Pancreas (tissue), 10 donors: Measurements from ENCODE around the gene ITPRIPL2. TPM values are rescaled to one million over a fixed set of nuclear protein-coding genes. Genes with fewer than 3 reads are reported as not detected.

ENCODE experiments used
- ATAC-seq, 4 donors: fragments of 200-7000 bp; cut with Tn5 transposase; one replicate each; pipeline versions ENCODE4 v1.8.0 to v1.9.1; 2020; ENCODE audit warnings: mild to moderate bottlenecking in 4 of 4, moderate library complexity in 4 of 4
- DNase-seq, 6 donors: peaks; one replicate each; pipeline ENCODE4 v3.0.0-alpha.2; 2020
- FAIRE-seq: peaks from 2 replicates; lab custom pipeline; 2012; peaks lifted over from hg19 to GRCh38; lab: Jason Lieb, UNC
- H3K27ac ChIP-seq, 4 donors: fragments of 200-600 bp; sonication (generic); 1 replicate in 3 of 4; 2 replicates in 1 of 4; pipeline versions ENCODE4 v1.5.0 to v1.8.0; 2020
- H3K27me3 ChIP-seq, 4 donors: fragments of 200-600 bp; one replicate each; pipeline ENCODE4 v1.8.0; 2021
- H3K36me3 ChIP-seq, 3 donors: fragments of 200-600 bp; sonication (generic) in 1 of 3; one replicate each; pipeline versions ENCODE4 v1.5.0 to v1.8.0; 2020 to 2021
- H3K4me1 ChIP-seq, 3 donors: fragments of 200-600 bp; one replicate each; pipeline ENCODE4 v1.8.0; 2021
- H3K4me3 ChIP-seq, 4 donors: fragments of 200-600 bp; sonication (generic) in 2 of 4; one replicate each; pipeline versions ENCODE4 v1.5.0 to v1.8.0; 2020 to 2021
- H3K9me3 ChIP-seq, 4 donors: fragments of 200-600 bp; one replicate each; pipeline ENCODE4 v1.8.0; 2021
- CTCF ChIP-seq, 4 donors: fragments of 200-600 bp; sonication (generic) in 3 of 4; IDR thresholded peaks; one replicate each; pipeline versions ENCODE4 v1.5.0 to v1.8.0; 2021; ENCODE audit warnings: antibody characterized with exemption in 4 of 4
- WGBS, 2 donors: extraction: QIAGEN DNeasy Blood & Tissue Kit; methylation state at CpG; one replicate each; pipeline ENCODE4 v1.1.7; 2013; 5-methylcytosine and 5-hydroxymethylcytosine counted together
- intact Hi-C, 3 donors: fragments of 100-400 bp; cut with DNase I; formaldehyde crosslinking; loops; one replicate each; pipeline versions ENCODE4 v1.11.1 to v1.14.2; 2022
- polyA plus RNA-seq, 2 donors: library from polyadenylated mRNA; stranded (reverse); fragments of 200-250 nt; gene quantifications; one replicate each; pipeline ENCODE4 v1.2.3, GENCODE V29; 2013
- total RNA-seq, 6 donors: library from RNA; stranded (reverse); fragmentation: NEBNext Ultra II Directional in 4 of 6; extraction: Animal tissue kit (Norgen Biotek cat#: 25700) in 4 of 6; gene quantifications; one replicate each; pipeline versions ENCODE4 v1.2.1 to v1.2.4, GENCODE V29; 2021 to 2023
- donor health status: healthy with polysubstance abuse.
- donor health status: DM: no; HTN: no; CAD: no; lungs with moderate emphysema.
- donor health status: DM: no; HTN: no; CAD: no.
- donor health status: control.
- donor health status: control.
- donor health status: Bipolar disorder and iron deficiency.
- donor health status: DM: yes; HTN: yes; CAD: no.
- donor health status: DM: no; HTN: no; CAD: no.
- donor health status: DM: no; HTN: no; CAD: no.
- donor health status: DM: yes; HTN: yes; CAD: no.

Gene ITPRIPL2
- total and polyA plus RNA-seq, 8 donors, result 4.0 to 36.2 (median 19.8) TPM

DNA sequence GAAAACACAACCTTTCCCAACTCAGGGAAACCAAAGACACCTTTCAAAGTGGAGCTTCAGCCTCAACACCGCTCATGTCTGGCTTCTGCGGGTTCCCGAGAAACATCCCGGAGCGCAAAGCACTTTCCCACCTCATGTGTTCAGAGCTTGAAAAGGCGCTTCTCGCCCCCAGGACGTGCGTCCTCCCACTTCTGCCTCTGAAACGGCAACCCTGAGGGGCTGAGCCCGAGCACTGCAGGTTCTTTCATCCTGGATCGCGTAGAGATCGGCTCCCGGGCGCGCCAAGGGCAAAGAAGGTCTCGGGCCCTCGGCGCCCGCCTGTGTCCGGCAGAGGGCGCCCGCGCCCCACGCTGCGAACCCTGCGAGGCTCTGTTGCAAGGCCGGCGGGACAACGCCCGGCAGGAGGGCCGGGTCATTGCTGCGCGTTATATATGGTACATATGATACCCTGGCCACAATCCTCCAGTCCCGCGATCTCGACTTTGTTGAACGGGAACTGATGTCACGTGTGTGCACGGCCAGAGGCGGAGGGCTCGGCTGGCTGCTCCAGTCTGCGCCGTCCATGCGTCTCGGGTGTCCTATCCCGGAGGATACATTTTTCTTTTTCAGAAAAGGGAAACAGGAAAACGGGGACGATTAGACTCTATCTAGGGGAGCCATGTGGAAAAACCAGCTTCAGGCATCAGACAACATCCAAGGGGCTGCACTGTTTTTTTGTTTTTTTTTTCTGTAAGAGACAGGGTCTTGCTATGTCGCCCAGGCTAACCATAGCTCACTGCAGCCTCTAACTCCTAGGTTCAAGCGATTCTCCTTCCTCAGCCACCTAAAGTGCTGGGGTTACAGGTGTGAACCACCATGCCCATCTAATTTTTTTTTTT is 27.2 kb upstream of the ITPRIPL2 start:
- Histone ChIP-seq H3K36me3 (no peaks in the 10 kb centered on the region), H3K27ac (no peak overlapping the region), H3K27me3 (no peaks in the 10 kb centered on the region), H3K4me3 (peak overlapping the region in 2 of 4 donors; percentile 24 to 44), H3K4me1 (peaks cover 0 to 5% (median 0%) of the 10 kb centered on the region in 3 donors), H3K9me3 (no peaks in the 10 kb centered on the region)
- TF ChIP-seq CTCF (IDR thresholded peaks at IDR 0.05), result peak; percentile 96 to 100 (median 98)
- 9 to 10% methylated on average over 52 of the region's 52 CpGs for WGBS, 2 donors
- FAIRE-seq (no peak), DNase-seq (peak; percentile 68 to 98 (median 86)), ATAC-seq (peak; percentile 98 to 100 (median 99))
- intact Hi-C loops, result loop anchor here in 2 of 3 donors (5.0 kb wide), 3 partner anchors 96 to 286 kb away; no protein-coding TSS in a partner anchor

- no peak for DNase-seq
- Histone ChIP-seq H3K4me1 (peaks cover 0 to 5% (median 0%) of the 10 kb centered on the region in 3 donors), H3K27ac (no peak overlapping the region), H3K9me3 (no peaks in the 10 kb centered on the region), H3K36me3 (no peaks in the 10 kb centered on the region), H3K4me3 (no peak overlapping the region), H3K27me3 (no peaks in the 10 kb centered on the region)
- no peak for FAIRE-seq
- no peak for ATAC-seq
- intact Hi-C loops, result loop anchor here in 2 of 3 donors (5.0 kb wide), 3 partner anchors 94 to 284 kb away; no protein-coding TSS in a partner anchor
- WGBS, 2 donors, result 83 to 88% methylated on average over 5 of the region's 5 CpGs
- no peak for TF ChIP-seq CTCF (IDR thresholded peaks at IDR 0.05)
Observed at GRCh38 chr16:19088341-19088916, 25.3 kb upstream of the ITPRIPL2 start.

- DNase-seq (no peak), FAIRE-seq (no peak), ATAC-seq (no peak)
- Histone ChIP-seq H3K27ac (no peak overlapping the region), H3K4me1 (peaks cover 0 to 9% (median 0%) of the 10 kb centered on the region in 3 donors), H3K9me3 (no peaks in the 10 kb centered on the region), H3K36me3 (no peaks in the 10 kb centered on the region), H3K4me3 (no peak overlapping the region), H3K27me3 (no peaks in the 10 kb centered on the region)
- WGBS, 2 donors, result 88% methylated on average over 3 of the region's 3 CpGs
- intact Hi-C loops, result loop anchor here in 2 of 3 donors (5.0 kb wide), 3 partner anchors 93 to 283 kb away; no protein-coding TSS in a partner anchor
- no peak for TF ChIP-seq CTCF (IDR thresholded peaks at IDR 0.05)
Observed at GRCh38 chr16:19089410-19089955, 24.3 kb upstream of the ITPRIPL2 start.

- DNase-seq (no peak), ATAC-seq (no peak), FAIRE-seq (no peak)
- no peaks in the 10 kb centered on the region for H3K27me3 ChIP-seq
- 88 to 97% methylated on average over 6 of the region's 6 CpGs for WGBS, 2 donors
- no peak overlapping the region for H3K4me3 ChIP-seq
- no peaks in the 10 kb centered on the region for H3K9me3 ChIP-seq
- intact Hi-C loops, result loop anchor here in 2 of 3 donors (10.0 kb wide), 2 partner anchors 414 to 424 kb away; no protein-coding TSS in a partner anchor
- TF ChIP-seq CTCF (IDR thresholded peaks at IDR 0.05), result no peak
- H3K4me1 ChIP-seq, result peaks cover 0 to 9% (median 0%) of the 10 kb centered on the region in 3 donors
- no peak overlapping the region for H3K27ac ChIP-seq
- H3K36me3 ChIP-seq, result no peaks in the 10 kb centered on the region
Observed at GRCh38 chr16:19090916-19091315, 22.8 kb upstream of the ITPRIPL2 start.
